ENCODE measurements around the gene RNF224.
"Not testable (repeated sequence)": the region's sequence is repeated elsewhere in the genome, so short reads cannot be mapped to it uniquely, and the experiment has no call there.

RNF224 gene

DNA sequence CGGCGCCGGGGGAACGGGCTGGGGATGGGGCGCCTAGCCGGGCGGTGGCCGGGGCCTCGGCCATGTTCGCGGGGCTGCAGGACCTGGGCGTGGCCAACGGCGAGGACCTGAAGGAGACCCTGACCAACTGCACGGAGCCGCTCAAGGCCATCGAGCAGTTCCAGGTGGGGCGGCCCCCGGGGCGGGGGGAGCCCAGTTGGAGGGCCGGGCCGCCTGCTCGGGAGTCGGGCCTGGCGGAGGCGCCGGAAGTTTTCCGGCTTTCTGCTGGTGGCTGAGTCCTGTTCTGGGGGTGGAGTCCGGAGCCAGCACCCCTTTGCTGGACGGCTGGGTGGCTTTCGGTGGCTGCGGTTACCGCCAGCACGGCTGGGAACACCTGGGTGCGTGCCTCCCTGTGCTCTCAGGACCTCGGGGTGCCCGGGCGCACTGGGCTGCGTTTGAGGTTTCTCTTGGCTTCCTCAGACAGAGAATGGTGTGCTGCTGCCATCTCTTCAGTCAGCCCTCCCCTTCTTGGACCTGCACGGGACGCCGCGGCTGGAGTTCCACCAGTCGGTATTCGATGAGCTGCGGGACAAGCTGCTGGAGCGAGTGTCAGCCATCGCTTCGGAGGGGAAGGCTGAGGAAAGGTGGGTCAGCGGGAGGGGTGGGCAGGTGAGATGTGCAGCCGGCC is 28.3 kb downstream of the RNF224 start:
- Histone ChIP-seq H3K4me3 (ENCODE audit: low read depth, low read length) (peak overlapping the region; percentile 76), H3K36me3 (peaks cover 3% of the 10 kb centered on the region; the same call in 1 of the 2 replicates), H3K27ac (peak overlapping the region; percentile 75), H3K27me3 (ENCODE audit: insufficient read depth, low read depth, severe bottlenecking) (no peaks in the 10 kb centered on the region), H3K9me3 (ENCODE audit: severe bottlenecking) (no peaks in the 10 kb centered on the region)
- TF ChIP-seq, protein P1, sequence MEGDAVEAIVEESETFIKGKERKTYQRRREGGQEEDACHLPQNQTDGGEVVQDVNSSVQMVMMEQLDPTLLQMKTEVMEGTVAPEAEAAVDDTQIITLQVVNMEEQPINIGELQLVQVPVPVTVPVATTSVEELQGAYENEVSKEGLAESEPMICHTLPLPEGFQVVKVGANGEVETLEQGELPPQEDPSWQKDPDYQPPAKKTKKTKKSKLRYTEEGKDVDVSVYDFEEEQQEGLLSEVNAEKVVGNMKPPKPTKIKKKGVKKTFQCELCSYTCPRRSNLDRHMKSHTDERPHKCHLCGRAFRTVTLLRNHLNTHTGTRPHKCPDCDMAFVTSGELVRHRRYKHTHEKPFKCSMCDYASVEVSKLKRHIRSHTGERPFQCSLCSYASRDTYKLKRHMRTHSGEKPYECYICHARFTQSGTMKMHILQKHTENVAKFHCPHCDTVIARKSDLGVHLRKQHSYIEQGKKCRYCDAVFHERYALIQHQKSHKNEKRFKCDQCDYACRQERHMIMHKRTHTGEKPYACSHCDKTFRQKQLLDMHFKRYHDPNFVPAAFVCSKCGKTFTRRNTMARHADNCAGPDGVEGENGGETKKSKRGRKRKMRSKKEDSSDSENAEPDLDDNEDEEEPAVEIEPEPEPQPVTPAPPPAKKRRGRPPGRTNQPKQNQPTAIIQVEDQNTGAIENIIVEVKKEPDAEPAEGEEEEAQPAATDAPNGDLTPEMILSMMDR (IDR thresholded peaks at IDR 0.05; ENCODE audit: low read depth, low read length): no peak
- DNase-seq: peak; percentile 43

DNA sequence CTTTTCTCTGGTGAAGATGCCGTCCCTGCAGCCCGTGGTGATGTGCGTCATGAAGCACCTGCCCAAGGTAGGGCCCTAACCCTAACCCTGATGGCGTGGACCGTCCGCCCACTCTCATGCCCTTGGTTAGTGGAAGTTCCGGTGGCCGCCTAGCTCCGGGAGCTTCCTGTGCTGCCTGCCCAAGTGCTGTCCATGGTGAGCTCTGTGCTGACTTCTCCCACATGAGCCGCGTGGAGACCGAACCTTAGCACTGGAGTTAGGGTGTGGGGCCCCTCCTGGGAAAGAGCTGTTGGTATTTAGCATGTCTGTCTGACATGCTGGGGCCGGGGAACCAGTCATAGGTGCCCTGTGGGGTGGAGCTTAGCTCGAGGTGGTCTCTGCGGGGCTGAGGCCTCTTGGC is 29.1 kb downstream of the RNF224 start:
- H3K27ac ChIP-seq: no peak overlapping the region

DNA sequence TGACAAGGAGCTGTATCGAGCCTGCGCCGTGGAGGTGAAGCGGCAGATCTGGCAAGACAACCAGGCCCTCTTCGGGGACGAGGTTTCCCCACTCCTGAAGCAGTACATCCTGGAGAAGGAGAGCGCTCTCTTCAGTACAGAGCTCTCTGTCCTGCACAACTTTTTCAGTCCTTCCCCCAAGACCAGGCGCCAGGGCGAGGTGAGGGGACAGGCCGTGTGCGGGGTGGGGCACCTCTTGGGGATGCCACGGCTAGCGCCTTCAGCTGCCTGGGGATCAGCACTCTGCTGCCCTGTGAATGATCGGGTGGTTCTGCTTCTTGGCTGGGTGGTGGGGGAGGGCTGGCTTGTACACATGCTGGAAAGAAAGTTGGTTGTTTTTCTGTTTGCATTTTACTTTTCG is 29.6 kb downstream of the RNF224 start:
- Histone ChIP-seq H3K27me3 (ENCODE audit: insufficient read depth, low read depth, severe bottlenecking) (no peaks in the 10 kb centered on the region), H3K9me3 (ENCODE audit: severe bottlenecking) (no peaks in the 10 kb centered on the region), H3K27ac (no peak overlapping the region), H3K4me3 (ENCODE audit: low read depth, low read length) (no peak overlapping the region), H3K36me3 (peaks cover 3% of the 10 kb centered on the region; the same call in 1 of the 2 replicates)
- no peak for DNase-seq
- TF ChIP-seq, protein P1 (IDR thresholded peaks at IDR 0.05; ENCODE audit: low read depth, low read length): no peak

More for the DNA sequence above, 29.1 kb downstream of the RNF224 start:
- H3K9me3 ChIP-seq (ENCODE audit: severe bottlenecking): no peaks in the 10 kb centered on the region
- no peak overlapping the region for H3K4me3 ChIP-seq (ENCODE audit: low read depth, low read length)
- no peak for DNase-seq
- TF ChIP-seq, protein P1 (IDR thresholded peaks at IDR 0.05; ENCODE audit: low read depth, low read length): no peak
- peaks cover 3% of the 10 kb centered on the region; the same call in 1 of the 2 replicates for H3K36me3 ChIP-seq
- H3K27me3 ChIP-seq (ENCODE audit: insufficient read depth, low read depth, severe bottlenecking): no peaks in the 10 kb centered on the region

DNA sequence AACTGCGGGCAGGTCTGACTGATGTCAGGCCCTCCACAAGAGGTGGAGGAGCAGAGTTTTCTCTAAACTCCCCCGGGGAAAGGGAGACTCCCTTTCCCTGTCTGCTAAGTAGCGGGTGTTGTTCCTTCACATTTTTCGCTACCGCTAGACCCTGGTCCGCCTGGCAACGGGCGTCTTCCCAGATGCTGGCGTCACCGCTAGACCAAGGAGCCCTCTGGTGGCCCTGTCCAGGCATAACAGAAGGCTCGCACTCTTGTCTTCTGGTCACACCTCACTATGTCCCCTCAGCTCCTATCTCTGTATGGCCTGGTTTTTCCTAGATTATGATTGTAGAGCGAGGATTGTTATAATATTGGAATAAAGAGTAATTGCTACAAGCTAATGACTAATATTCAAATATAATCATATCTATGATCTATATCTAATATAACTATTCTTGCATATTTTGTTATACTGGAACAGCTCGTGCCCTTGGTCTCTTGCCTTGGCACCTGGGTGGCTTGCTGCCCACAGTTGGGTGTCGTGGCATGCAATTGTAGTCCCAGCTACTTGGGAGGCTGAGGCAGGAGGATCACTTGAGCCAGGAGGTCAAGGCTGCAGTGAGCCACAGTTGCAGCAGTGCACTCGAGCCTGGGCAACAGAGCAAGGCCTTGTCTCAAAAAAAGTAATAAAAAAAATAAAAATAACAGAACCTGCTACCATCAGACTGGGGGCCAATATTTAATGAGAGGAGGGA is 35.0 kb downstream of the RNF224 start:
- not testable (repeated sequence) for H3K27me3 ChIP-seq (ENCODE audit: insufficient read depth, low read depth, severe bottlenecking); H3K9me3 ChIP-seq (ENCODE audit: severe bottlenecking); H3K36me3 ChIP-seq; H3K4me3 ChIP-seq (ENCODE audit: low read depth, low read length); DNase-seq; H3K27ac ChIP-seq

DNA sequence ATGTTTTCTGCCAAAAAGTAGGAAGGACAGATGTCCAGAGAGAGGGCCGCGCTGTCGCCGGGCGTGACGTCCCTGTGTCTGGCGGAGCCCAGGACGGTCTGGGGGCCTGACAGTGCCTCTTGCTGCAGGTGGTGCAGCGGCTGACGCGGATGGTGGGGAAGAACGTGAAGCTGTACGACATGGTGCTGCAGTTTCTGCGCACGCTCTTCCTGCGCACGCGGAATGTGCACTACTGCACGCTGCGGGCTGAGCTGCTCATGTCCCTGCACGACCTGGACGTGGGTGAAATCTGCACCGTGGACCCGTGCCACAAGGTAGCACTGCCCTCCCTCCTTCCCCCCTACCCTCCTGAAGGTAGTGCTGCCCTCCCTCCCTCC is 35.6 kb downstream of the RNF224 start:
- no peaks in the 10 kb centered on the region for H3K9me3 ChIP-seq (ENCODE audit: severe bottlenecking)
- no peak overlapping the region for H3K27ac ChIP-seq
- TF ChIP-seq, protein P1 (IDR thresholded peaks at IDR 0.05; ENCODE audit: low read depth, low read length): no peak
- no peak for DNase-seq
- no peaks in the 10 kb centered on the region for H3K36me3 ChIP-seq
- no peak overlapping the region for H3K4me3 ChIP-seq (ENCODE audit: low read depth, low read length)
- H3K27me3 ChIP-seq (ENCODE audit: insufficient read depth, low read depth, severe bottlenecking): no peaks in the 10 kb centered on the region

DNA sequence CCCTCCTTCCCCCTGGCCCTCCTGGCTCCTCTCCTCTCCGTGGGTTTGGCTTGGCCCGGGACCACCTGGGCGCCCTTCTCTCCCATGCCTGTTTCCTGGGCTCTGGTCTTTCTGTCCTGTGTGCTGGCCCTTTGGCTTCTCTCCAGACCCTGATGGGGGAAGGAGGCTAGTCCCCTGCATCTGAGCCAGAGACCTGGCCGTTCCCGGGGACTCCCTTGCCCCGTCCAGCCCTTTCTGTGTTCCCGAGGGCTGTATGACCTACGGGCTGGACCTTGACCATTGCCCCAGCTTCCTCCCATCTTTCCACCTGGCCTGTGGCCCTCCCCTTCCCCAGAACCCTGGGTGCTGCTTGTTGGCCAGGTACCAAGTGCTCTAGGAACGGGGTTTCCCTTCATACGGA is 36.2 kb downstream of the RNF224 start:
- no peak overlapping the region for H3K27ac ChIP-seq
- TF ChIP-seq, protein P1 (IDR thresholded peaks at IDR 0.05; ENCODE audit: low read depth, low read length): no peak
- peaks cover under 1% of the 10 kb centered on the region; the same call in 1 of the 2 replicates for H3K36me3 ChIP-seq
- H3K4me3 ChIP-seq (ENCODE audit: low read depth, low read length): no peak overlapping the region
- H3K27me3 ChIP-seq (ENCODE audit: insufficient read depth, low read depth, severe bottlenecking): no peaks in the 10 kb centered on the region
- H3K9me3 ChIP-seq (ENCODE audit: severe bottlenecking): no peaks in the 10 kb centered on the region
- no peak for DNase-seq

Measured in WERI-Rb-1 (cell line).